ENCODE measurements around the gene UBL5.

Gene UBL5

GRCh38 chr19:9854282-9854846 is 26.6 kb downstream of the UBL5 start:
- no peak for DNase-seq (ENCODE audit: low read depth)

GRCh38 chr19:9856609-9857008 is 28.9 kb downstream of the UBL5 start:
- no peak for DNase-seq (ENCODE audit: low read depth)

GRCh38 chr19:9857076-9857721 is 29.5 kb downstream of the UBL5 start:
- no peak for DNase-seq (ENCODE audit: low read depth)

GRCh38 chr19:9857920-9858746 is 30.4 kb downstream of the UBL5 start:
- DNase-seq (ENCODE audit: low read depth) = no peak

GRCh38 chr19:9858766-9859165 is 31.0 kb downstream of the UBL5 start:
- DNase-seq (ENCODE audit: low read depth) = no peak

GRCh38 chr19:9860407-9860806 is 32.7 kb downstream of the UBL5 start:
- DNase-seq (ENCODE audit: low read depth) = no peak

- DNase-seq (ENCODE audit: low read depth) = no peak
These were observed 33.8 kb downstream of the UBL5 start for GRCh38 chr19:9861503-9861902.

- DNase-seq (ENCODE audit: low read depth) = no peak
These were observed 35.2 kb downstream of the UBL5 start for GRCh38 chr19:9862938-9863337.

GRCh38 chr19:9863759-9864158 is 36.0 kb downstream of the UBL5 start:
- DNase-seq (ENCODE audit: low read depth) = no peak

GRCh38 chr19:9865732-9866501 is 38.2 kb downstream of the UBL5 start:
- no peak for DNase-seq (ENCODE audit: low read depth)

GRCh38 chr19:9868983-9869617 is 41.4 kb downstream of the UBL5 start:
- no peak for DNase-seq (ENCODE audit: low read depth)

- no peak for DNase-seq (ENCODE audit: low read depth)
These were observed 44.1 kb downstream of the UBL5 start for GRCh38 chr19:9871626-9872338.

- DNase-seq (ENCODE audit: low read depth) = no peak
These were observed 45.0 kb downstream of the UBL5 start for GRCh38 chr19:9872618-9873242.

GRCh38 chr19:9875031-9875627 is 47.4 kb downstream of the UBL5 start:
- DNase-seq (ENCODE audit: low read depth) = no peak

- no peak for DNase-seq (ENCODE audit: low read depth)
These were observed 48.1 kb downstream of the UBL5 start for GRCh38 chr19:9875796-9876195.

GRCh38 chr19:9877780-9878510 is 50.2 kb downstream of the UBL5 start:
- no peak for DNase-seq (ENCODE audit: low read depth)

- DNase-seq (ENCODE audit: low read depth) = no peak
These were observed 50.9 kb downstream of the UBL5 start for GRCh38 chr19:9878511-9879196.
